ENCODE measurements around the gene ASB1.
A peak's percentile ranks its signal among the peaks of the same experiment; 100 is the strongest.
"Not testable (repeated sequence)": the region's sequence is repeated elsewhere in the genome, so short reads cannot be mapped to it uniquely, and the experiment has no call there.

The ASB1 gene

GRCh38 chr2:238424313-238424700 is 2.4 kb upstream of the ASB1 start:
- no peak for DNase-seq

- no peak for DNase-seq
These were observed 1.2 kb upstream of the ASB1 start for GRCh38 chr2:238425505-238425978.

GRCh38 chr2:238425979-238426567 is 654 bp upstream of the ASB1 start:
- DNase-seq, result no peak

- peak in 1 of 2 experiments; percentile 0 for DNase-seq
These were observed 872 bp downstream of the ASB1 start for GRCh38 chr2:238427435-238428162.

- DNase-seq, result no peak
These were observed 2.1 kb downstream of the ASB1 start for GRCh38 chr2:238428866-238429265.

GRCh38 chr2:238430781-238431180 is 4.1 kb downstream of the ASB1 start:
- DNase-seq, result no peak

- no peak for DNase-seq
These were observed 4.7 kb downstream of the ASB1 start for GRCh38 chr2:238431456-238431855.

GRCh38 chr2:238433300-238433915 is 6.7 kb downstream of the ASB1 start:
- DNase-seq, result no peak

GRCh38 chr2:238433941-238434845 is 7.5 kb downstream of the ASB1 start:
- DNase-seq, result no peak

GRCh38 chr2:238434846-238435751 is 8.4 kb downstream of the ASB1 start:
- DNase-seq, result no peak

- no peak for DNase-seq
These were observed 9.0 kb downstream of the ASB1 start for GRCh38 chr2:238435752-238436096.

GRCh38 chr2:238438856-238439849 is 12.4 kb downstream of the ASB1 start:
- no peak for DNase-seq

- DNase-seq, result no peak
These were observed 13.2 kb downstream of the ASB1 start for GRCh38 chr2:238439917-238440316.

- DNase-seq, result no peak
These were observed 13.6 kb downstream of the ASB1 start for GRCh38 chr2:238440331-238440730.

- DNase-seq, result no peak
These were observed 14.0 kb downstream of the ASB1 start for GRCh38 chr2:238440767-238441166.

GRCh38 chr2:238441262-238442114 is 14.8 kb downstream of the ASB1 start:
- DNase-seq, result no peak

- DNase-seq, result not testable (repeated sequence)
These were observed 15.5 kb downstream of the ASB1 start for GRCh38 chr2:238442257-238442656.

- DNase-seq, result no peak
These were observed 17.5 kb downstream of the ASB1 start for GRCh38 chr2:238444242-238444641.

GRCh38 chr2:238445409-238446190 is 18.9 kb downstream of the ASB1 start:
- no peak for DNase-seq
